GM21529 (cell line): Measurements from ENCODE around the gene CDS2.

Experiments
- ATAC-seq: cut with Tn5 transposase; IDR thresholded peaks from one replicate; pipeline ENCODE4 v1.9.1; 2021; ENCODE audit not compliant: unreplicated experiment

CDS2 gene

DNA sequence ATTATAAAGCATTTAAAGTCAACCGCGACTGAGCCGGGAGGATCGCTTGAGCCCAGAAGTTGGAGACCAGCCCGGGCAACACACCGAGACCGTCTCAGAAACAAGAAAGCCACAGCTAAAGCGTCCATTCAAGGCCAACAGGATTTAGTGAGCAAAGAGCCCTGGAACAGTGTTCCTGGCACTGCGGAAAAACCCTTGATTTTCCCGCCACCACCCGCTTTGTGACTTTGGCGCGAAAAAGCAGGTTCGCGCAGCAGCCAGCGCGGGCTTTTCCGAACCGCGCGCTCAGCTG, 7.7 kb upstream of the CDS2 start:
- ATAC-seq = no peak

DNA sequence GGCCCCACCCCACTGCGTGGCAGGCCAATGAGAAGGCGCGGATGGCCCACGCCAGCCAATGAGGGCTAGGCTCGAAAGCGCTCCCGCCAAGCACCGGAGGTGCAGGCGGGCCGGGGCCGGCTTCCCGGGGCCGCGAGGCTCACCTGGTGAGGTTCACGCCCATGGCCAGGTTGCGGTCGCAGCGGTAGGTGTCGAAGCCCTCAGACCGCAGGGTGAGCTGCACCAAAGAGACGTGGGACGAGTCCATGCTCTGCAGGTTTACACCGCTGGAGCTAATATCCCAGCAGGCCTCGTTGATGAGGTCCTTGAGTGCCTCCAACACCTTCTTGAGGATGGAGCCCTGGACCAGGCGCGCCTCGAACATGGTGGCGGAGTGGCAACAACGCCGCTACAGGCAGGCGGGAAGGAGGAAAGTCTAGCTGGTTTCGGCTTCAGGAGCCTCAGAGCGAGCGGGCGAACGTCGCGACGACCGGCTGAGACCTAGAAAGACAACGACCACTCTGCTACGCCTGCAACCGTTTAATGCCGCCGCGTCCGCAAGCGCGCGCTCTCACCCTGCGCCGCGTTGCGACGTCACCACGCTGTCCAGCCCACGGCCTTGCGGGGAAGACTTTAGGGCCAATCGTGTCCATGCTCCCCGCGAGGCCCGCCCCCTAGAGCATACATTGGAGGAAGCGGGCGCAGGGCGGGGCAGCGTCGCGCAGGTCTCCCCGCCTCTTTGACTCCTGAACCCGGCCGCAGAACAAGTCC, 7.2 kb upstream of the CDS2 start, which contains the start of gene PCNA:
PCNA (minus strand) TSS at position 524 of the 750 bp plus-strand sequence; CDS start at position 364, 160 bp downstream.
- peak; percentile 93 for ATAC-seq

DNA sequence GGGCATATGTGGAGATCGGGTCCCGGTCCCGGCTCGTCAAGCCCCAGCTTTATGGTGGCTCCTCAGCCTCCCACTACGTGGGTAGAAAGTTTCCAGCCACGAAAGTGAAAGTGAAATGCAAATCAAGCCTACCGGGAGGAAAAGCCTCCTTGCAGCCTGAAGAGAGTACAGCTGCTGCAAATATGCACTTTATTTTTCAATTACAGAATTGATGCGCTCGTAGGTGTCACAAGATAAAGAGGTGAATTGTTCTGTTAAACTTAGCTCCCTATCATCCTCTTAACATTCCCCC, 6.7 kb upstream of the CDS2 start:
- no peak for ATAC-seq

DNA sequence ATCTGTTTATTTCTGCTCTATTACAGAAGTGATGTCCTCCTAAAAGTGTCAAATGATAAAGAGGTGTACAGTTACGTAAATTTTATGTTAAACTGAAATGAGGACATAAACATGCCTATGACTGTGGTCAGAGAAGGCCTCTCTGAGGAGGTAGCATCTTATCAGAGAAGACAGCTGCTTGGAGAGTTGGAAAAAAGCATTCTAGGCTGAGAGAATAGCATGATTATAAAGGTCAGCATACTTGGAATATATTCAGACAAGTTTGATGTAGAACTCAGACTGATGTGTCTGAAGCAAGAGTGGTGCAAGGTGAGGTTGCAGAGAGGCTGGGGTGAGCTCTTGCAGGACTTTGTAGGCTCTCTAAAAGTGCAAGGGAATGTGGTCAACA, 3.9 kb upstream of the CDS2 start:
- no peak for ATAC-seq

DNA sequence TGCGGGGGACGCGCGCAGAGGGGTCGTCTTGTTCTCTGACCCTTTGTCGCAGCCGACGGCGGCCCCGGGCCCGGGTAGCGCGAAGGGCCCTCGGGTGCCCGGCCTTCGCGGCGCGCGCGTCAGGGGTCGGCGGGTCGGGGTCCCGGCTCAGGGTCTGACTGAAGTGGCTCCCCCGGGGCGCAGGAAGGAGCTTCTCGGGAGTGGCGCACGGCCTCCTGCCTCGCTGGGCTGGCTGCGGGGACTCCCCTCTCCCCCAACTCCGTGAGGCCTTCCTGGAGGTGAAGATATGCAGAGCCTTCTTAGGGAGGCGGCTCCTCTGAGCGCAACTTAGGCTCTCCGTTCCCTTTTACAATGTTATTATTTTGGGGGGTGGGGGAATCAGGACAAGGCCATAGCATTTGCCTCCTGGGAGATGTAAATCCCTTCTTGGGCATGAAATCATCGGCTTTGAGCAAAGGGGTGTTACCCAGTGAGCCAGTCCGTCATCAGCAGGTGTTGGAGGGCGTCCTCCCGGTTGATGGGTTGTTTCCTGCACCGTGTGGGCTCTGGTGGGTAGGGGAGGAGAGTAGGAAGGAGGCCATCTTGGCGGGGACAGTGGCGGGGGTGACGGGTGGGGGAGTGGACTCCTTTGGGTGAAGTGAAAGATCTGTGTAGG, 523 bp downstream of the CDS2 start:
- peak; percentile 38 for ATAC-seq

DNA sequence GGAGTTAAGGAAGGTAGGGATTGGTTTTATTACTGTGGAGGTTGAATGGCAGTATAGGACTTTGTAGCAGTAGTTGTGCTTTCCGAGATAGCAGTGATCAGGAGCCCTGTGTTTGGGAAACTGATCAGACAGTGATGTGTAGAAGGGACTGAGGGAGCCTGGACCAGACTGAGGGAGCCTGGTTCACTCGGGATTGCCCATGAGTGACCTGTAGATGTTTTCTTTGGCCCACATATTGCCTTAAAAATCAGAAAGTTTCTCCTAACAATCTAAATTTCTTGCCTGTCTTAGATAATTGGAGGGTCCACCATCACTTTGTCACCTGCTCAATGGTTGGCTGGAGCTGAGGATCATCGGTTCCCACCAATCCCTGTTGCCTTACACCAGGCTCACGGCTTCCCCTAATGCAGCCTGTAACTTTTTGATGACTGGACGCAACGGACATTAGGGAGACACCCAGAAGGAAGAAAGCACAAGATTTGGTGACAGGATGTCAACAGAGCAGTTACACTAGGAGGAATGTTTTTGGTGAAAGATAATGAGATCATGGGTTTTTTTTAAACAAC, 1.1 kb downstream of the CDS2 start:
- no peak for ATAC-seq

DNA sequence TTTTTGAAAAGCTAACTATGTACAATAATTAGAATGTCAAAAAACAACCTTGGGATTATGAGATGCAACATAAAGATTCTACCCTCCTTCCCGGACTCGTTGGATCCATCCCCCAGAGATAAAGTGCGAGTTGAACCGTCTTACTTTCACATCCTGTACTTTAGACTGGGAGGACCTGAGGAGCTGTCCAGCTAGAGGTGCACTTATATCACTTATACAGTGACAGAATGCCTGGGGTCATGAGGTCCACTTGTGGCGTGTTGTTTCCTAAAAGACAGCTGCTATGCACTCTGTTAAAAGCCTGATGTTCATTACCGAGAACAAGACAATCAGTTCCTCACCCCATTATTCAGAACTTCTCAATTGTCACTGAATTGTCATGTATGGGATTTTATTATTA, 2.1 kb downstream of the CDS2 start:
- no peak for ATAC-seq

DNA sequence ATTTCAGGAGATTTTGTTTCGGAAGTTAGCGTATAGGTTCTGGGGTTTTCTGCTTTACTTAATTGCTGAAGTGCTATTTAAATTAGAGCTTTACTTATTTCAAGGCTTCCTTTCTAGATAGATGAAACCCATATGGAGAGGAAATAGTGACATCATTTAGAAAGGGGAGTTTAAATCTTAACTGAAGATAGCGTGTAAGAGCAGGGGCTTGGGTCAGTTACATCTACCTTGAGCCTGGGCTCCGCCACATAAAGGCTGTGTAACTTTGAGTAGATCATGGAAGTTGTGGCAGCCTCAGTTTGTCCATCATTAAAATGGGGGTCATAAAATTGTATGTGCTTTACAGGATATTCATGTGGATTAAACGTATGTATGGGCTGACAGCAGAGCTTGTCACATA, 4.7 kb downstream of the CDS2 start:
- no peak for ATAC-seq

DNA sequence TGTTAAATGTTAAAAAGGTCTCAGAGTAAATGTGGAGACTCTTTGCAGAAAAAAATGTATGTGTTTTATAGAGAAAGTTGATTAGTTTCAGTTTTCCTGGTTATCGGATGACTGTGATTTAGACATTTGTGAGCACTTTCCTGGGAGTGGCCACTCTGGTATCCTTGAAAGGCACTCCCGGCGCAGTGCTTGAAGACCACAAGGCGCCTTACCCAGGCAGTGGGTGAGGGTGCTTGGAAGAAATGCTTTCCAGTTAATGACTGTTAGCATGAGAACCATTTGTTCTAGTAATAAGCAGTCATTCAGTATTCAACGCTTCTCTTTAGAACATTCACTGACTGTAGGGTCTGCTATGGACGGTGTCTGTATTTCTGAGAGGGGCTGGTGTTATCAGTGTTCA, 7.2 kb downstream of the CDS2 start:
- ATAC-seq = no peak

DNA sequence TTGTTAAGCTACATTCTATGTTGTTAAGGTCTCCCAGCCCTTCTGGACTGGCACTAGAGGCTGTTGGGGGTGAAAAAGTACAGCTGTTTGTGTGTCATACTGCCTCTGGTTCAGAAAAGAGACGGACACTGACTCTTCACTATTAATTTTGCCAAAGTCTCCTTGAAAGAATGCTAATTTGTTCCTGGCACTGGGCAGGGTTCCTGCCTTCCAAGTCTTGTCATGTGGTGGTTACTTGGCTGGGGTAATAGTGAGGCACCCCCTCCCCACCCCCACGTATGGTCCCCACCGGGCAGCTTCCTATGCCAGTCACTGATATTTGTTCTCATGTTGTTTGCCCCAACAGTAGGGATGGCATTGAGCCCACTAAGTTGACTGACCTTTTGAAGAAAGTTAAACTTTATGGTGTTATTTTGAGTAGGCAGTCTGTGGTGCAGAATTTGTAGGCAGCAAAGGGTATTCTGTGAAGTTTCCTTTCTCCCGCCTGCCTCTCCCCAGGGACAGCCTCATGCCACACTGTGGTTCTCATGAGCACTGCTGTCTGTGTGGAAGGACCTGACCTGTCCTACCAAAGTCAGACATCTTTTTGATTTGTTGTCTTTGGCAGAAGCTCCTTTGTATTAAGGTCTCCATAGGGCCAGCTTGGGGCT, 8.7 kb downstream of the CDS2 start:
- ATAC-seq = no peak

DNA sequence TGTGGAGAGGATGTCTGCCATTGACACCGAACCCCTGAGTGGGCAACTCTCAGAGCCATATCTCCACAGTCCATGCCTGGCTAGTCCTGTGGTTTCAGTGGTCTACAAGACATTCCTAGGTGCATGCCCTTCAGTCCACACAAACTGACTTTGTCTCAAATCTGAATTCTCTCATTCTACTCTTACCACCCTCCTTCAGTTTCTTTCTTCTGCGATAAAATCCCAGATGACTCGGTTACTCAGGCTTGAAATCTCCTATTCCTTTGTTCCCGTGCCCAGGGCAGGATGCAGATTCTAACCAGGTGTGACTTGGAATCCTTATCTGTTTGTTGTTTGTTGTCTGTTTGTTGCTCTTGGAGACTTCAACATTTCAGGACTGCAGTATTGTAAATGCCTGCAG, 9.3 kb downstream of the CDS2 start:
- ATAC-seq = no peak

DNA sequence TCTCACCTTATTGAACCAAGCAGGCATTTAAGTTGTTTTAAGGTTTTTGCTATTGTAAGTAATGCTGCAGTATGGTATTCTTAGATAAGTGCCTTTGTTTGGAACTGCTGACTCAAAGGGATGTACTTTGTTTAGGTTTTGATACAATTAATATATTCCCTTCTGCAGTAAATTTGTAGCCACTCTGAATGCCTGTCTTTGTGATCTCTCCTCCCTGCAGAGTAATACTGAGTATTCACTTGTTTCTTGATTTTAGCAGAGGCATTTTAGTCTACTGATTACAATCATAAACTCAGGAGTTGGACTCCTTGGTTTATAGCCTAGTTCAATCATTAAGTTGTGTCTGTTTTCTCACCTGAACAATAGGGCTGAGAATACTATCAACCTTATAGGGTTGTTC, 13.4 kb downstream of the CDS2 start:
- ATAC-seq = no peak

DNA sequence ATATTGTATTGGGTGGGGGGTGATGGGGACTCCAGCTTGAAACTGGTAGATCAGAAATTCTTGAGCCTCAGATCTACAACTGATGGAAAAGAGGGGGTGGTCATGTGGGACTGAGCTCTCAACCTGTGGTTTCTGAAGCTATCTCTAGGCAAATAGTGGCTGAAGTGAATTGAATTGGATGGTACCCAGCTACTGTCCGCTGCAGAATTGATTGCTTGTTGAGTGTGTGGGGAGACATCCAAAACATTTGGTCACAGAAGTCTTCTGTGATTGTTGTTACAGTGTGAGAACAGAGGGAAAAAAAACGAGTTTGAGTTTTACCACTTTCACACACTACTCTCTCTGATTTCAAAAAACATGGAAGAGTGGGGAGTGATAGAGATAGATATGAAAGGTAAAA, 14.8 kb downstream of the CDS2 start:
- ATAC-seq = no peak

DNA sequence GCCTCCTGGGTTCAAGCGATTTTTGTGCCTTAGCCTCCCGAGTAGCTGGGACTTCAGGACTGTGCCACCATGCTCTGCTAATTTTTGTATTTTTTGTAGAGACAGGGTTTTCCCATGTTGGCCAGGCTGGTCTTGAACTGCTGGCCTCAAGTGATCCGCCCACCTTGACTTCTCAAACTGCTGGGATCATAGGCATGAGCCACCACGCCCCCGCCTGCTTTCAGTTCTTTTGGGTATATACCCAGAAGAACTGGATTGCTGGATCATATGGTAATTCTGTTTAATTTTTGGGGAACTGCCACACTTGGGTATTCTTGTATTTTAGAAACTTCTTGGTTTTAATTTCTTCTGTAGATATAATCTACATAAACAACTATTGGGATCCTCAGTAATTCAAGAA, 17.0 kb downstream of the CDS2 start:
- no peak for ATAC-seq

DNA sequence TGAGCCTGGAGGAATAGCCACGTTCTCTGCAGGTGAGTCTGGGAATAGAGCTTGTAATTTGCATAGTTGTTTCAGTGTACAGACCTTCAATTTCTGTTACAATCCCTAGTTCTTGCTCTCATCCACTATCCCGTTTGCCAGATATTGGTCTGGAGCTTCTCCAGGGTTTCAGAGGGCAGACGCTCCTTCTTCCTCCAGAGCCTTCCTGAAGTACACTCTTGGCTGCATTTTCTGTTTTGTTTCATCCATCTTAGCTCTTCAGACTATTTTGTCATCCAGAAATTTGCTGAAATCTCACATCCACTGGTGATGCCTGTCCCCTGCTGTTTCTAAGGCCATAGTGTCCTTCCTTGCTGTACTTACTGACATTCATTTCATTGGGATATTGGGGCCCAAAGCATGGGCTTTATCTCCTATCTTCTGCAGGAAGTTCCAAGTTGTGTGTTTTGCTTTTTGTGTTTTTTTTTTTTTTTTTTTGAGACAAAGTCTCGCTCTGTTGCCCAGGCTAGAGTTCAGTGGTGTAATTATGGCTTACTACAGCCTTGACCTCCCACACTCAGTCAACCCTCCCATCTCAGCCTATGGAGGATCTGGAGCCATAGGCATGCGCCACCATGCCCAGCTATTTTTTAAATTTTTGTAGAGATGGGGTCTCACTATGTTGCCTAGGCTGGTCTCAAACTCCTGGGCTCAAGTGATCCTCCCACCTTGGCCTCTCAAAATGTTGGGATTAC, 18.7 kb downstream of the CDS2 start:
- ATAC-seq = no peak

DNA sequence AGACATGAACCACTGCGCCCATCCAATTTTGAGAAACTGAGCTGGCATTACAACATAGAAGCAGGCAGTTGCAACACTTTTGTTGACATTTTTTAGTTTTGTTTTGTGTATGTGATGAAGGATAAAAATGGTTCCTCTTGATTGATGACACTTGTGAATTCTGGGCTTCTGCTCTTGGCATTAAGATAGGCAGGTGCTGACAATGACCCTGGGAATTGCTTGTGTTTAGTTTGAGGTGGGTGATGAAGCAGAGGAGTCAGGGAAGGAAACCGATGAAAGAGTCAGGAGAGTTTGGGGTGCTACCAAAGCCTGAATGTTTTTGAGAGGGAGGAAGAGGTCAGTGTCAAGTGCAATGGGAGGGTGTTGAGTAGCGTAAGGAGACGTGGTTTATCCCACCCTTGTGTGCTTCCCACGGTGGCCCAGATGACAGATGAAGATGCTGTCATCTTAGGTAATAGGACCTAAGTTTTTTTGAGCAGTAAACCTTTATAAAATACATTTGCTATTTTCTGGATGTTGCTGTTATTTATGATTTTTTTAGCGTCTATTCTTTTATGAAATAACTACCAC, 19.4 kb downstream of the CDS2 start:
- ATAC-seq = no peak

DNA sequence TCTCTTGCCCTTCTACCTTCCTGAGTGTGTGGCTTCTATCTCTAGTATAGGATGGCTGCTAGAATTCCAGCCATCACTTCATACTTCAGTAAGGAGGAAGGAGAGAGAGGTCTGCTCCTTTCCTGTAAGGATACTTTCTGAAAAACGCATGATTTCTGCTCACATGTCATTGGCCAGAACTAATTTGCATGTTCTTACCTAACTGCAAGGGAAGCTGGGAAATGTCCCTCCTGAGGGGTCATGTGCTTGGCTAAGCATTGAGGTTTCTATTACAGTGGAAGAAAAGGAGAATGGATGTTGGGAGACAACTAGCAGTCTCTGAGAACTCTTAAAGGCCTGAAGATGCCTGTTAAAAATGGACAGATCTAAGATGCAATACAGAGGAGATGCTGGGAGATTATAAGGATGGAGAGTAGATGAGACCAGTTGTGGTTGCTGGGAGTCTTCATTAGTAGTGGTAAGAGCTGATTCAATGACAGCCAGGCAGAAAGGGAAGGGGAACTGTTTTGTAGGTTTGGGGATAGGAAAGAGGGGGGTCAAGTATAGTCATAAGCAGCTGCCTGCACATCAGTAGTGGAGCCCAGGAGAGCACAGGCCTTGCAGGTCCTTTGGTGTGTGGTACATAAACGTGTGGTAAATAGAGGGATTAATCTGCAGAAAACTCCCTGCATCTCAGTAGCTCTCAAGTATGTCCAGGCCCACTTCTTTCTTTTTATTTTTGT, 20.2 kb downstream of the CDS2 start:
- no peak for ATAC-seq

DNA sequence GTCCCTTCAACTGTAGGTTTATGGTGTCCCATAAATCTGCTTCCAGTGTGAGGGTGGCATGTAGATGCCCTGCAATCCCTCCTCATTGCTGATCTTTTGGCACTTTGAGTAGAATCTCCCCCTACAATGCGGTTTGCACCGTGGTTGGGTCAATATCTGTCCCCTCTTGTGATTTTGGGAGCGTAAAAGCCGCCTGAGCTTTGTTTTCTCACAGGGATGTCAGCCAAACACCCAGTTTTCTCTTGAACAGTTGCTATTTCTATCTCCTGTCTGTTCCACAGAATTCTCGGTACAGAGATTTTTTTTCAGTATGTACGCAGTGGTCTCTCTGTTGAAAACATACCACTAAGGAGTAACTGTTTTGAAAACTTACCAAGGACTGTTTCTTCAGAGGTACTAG, 21.8 kb downstream of the CDS2 start:
- ATAC-seq = no peak

DNA sequence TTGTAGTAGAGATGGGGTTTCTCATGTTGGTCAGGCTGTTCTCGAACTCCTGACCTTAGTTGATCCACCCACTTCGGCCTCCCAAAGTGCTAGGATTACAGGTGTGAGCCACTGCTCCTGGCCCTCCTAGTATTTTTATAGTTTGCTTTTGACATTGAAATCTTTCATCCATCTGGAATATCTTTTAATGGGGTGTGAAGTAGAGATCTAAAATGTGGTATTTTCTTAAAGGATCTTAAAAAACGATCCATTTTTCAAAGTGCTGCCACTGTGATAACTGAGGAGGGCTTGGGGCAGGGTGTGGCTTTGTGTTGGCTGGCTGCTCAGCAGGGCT, 23.1 kb downstream of the CDS2 start:
- no peak for ATAC-seq

DNA sequence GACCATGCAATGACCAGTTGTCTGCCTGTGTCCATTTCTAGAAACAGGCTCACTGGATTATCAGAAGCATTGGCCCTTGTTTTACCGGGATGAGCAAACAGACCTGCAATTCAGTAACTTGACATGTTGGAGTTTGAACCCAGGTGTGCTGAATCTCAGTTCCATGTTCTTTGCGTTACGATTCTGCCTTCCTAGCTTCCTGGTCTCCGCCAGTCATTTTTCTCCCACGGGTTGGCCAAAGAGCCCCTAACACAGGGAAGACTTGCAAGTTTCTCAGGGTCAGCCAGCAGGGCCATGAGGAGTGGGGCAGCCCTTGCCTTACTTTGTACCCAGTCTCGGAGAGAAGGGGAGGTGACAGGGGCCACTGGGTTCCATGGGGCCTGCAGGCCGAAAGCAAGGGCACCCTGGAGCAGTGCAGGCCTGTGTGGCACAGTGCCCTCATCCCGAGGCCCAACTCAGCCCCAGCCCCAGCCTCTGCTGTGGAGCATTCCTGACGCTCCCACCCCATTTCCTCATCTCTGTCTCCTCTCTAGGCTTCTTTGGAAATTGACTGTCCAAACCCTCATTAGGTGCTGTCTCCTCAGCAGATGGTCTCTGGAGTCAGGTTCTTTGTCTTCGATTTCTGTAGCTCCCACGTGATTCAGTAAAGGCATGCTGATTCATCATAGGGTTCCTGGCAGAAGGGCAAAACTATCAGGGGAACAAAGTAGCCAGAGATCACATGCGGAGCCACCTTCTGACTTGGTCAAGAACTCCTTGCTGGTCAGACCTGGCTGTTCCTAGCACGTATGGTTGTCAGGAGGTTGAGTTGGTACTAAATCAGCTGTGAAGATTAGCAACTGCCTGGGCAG, 23.6 kb downstream of the CDS2 start:
- ATAC-seq = no peak
